Eye (tissue), 1 donor: Measurements from ENCODE around the gene RHBDD1.
"Not testable (repeated sequence)": the region's sequence is repeated elsewhere in the genome, so short reads cannot be mapped to it uniquely, and the experiment has no call there.

Experiments used
- DNase-seq: peaks from one replicate; pipeline ENCODE4 v3.0.0-alpha.2; 2015

RHBDD1 gene

GRCh38 chr2:226799976-226800940 is 35.6 kb upstream of the RHBDD1 start:
- DNase-seq: peak; percentile 67

GRCh38 chr2:226800941-226801784 is 34.7 kb upstream of the RHBDD1 start:
- peak; percentile 96 for DNase-seq

GRCh38 chr2:226802573-226802972 is 33.3 kb upstream of the RHBDD1 start:
- peak; percentile 89 for DNase-seq

GRCh38 chr2:226803410-226803809 is 32.4 kb upstream of the RHBDD1 start:
- no peak for DNase-seq

GRCh38 chr2:226813148-226813701 is 22.6 kb upstream of the RHBDD1 start:
- peak; percentile 23 for DNase-seq

- peak; percentile 36 for DNase-seq
These were observed 16.9 kb upstream of the RHBDD1 start for GRCh38 chr2:226818930-226819329.

- no peak for DNase-seq
These were observed 10.8 kb upstream of the RHBDD1 start for GRCh38 chr2:226825056-226825455.

GRCh38 chr2:226828191-226828590 is 7.7 kb upstream of the RHBDD1 start:
- DNase-seq: no peak

- no peak for DNase-seq
These were observed 5.9 kb upstream of the RHBDD1 start for GRCh38 chr2:226829721-226830631.

GRCh38 chr2:226831266-226831665 is 4.6 kb upstream of the RHBDD1 start:
- DNase-seq: no peak

GRCh38 chr2:226832061-226832460 is 3.8 kb upstream of the RHBDD1 start:
- no peak for DNase-seq

- not testable (repeated sequence) for DNase-seq
These were observed 974 bp upstream of the RHBDD1 start for GRCh38 chr2:226834880-226835279.

GRCh38 chr2:226835420-226835795 is 446 bp upstream of the RHBDD1 start:
- no peak for DNase-seq

GRCh38 chr2:226836548-226836885 is 663 bp downstream of the RHBDD1 start:
- DNase-seq: no peak

- no peak for DNase-seq
These were observed 1.5 kb downstream of the RHBDD1 start for GRCh38 chr2:226837334-226837733.

- DNase-seq: no peak
These were observed 2.1 kb downstream of the RHBDD1 start for GRCh38 chr2:226837787-226838603.

GRCh38 chr2:226838722-226839121 is 2.9 kb downstream of the RHBDD1 start:
- DNase-seq: no peak

- no peak for DNase-seq
These were observed 3.3 kb downstream of the RHBDD1 start for GRCh38 chr2:226839161-226839560.

GRCh38 chr2:226839951-226840350 is 4.1 kb downstream of the RHBDD1 start:
- DNase-seq: no peak

- DNase-seq: not testable (repeated sequence)
These were observed 7.1 kb downstream of the RHBDD1 start for GRCh38 chr2:226843001-226843400.

GRCh38 chr2:226845386-226846116 is 9.7 kb downstream of the RHBDD1 start:
- peak; percentile 89 for DNase-seq
